Measurements from ENCODE around the gene SPON2. TPM values are rescaled to one million over a fixed set of nuclear protein-coding genes. Genes with fewer than 3 reads are reported as not detected.

Gene SPON2
- 0.88 TPM in 1 of 2 replicates, not detected in the other for total RNA-seq (2014; rRNA removed; shearing (Covaris generic); ENCODE audit: low replicate concordance)

DNA sequence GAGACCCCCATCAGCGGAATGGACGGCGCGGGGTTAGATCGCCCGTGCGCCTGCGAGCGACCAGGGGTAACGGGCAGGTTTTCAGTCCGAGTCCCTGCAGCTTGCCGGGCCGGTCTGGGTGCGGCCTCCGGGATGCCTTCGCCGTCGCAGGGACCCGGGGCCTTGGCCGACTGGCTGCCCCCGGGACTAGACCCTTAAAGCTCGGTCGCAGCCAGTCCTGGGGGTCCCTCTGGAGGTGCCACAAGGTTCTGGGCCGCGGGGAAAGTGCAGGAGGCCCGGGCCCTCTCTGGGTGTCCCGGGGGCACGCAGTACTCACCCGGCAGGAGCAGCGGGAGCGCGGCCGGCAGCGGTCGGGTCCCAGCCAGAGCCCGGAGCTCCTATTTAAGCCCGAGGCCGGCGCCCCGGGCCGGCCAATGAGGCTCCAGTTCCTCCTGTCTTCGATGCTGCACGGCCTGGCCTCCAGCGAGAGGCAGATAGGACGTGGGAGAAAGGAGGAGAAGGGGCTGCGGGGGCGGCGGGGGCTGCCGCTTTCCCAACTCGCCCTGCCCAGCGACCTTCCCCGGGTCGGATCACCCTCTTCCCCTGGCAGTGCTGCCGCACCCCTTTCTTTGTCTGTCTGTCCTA, at the start of gene SPON2:
Gene SPON2, minus strand, starts transcription at position 356 of the 624 bp plus-strand sequence.
- DNase-seq (ENCODE audit: low read depth), result no peak
- in situ Hi-C loops (cut with HindIII; ENCODE audit: low pct_unique_long_range_greater_than_20kb, low sequenced_read_pairs), result no loop called here

DNA sequence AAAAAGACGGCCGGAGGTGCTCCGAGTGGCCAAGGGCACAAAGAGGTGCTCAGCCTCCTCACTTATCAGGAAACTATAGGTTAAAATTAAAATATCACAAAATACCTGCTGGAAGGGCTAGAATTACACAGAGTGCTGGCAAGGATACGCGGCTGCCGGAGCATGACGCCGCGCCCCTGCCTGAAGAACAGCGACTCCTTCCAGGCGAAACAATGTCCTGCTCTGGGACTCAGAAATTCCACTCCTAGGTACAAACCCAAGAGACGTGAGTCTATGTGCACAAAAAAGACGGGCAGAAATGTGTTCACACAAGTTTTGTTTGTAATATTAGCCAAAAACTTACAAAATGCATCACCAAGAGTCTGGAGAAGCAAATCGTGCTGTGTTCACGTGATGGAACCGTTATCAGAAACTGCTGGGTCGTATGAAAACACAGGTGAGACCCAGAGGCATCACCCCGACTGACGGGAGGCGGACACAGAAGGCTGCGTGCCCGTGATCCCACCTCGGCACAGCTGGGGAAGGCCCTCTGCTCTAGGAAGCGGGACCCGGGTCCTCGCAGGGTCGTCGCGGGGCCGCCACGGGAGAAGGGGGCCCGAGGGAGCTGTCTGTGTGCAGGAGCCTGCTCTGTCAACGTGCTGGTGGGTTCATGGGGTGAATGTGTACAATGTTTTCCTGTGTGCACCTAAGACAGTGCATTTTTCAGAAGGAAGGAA, 48.9 kb upstream of the SPON2 start:
- DNase-seq (ENCODE audit: low read depth), result no peak
- in situ Hi-C loops (cut with HindIII; ENCODE audit: low pct_unique_long_range_greater_than_20kb, low sequenced_read_pairs), result no loop called here

DNA sequence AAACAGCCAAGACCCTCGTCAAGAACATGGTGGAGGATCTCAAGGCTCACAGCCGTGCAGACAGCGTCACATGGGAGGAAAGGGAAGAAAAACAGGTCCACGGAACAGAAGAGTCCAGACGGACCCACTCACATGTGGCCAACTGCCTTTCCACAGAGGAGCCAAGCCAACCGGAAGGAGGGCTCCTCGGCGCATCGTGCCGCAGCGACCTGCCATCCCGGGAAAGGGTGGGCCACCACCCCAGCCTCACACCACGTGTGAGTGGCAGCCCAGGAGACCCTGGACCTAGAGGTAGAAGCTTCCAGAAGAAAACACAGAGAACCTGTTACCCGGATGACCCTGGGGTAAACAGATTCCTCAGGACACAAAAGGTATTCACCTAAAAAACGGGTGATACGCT, 48.2 kb upstream of the SPON2 start:
- in situ Hi-C loops (cut with HindIII; ENCODE audit: low pct_unique_long_range_greater_than_20kb, low sequenced_read_pairs), result no loop called here
- DNase-seq (ENCODE audit: low read depth), result no peak

DNA sequence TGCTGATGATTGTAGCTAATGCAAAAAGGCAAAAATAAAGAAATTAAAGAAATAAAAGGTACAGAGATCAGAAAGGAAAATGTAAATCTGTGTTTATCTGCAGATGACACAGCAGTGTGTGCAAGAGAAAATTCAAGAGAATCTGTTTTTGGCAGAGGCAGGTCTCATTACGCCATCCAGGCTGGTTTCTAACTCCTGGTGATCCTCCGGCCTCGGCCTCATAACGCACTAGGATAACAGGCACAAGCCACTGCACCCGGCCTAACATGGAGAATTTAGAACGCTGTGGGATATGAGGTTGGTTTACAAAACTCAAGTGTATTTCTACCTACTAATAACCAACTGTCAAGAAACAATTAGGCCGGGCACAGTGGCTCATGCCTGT, 47.2 kb upstream of the SPON2 start:
- no peak for DNase-seq (ENCODE audit: low read depth)
- in situ Hi-C loops (cut with HindIII; ENCODE audit: low pct_unique_long_range_greater_than_20kb, low sequenced_read_pairs), result no loop called here

DNA sequence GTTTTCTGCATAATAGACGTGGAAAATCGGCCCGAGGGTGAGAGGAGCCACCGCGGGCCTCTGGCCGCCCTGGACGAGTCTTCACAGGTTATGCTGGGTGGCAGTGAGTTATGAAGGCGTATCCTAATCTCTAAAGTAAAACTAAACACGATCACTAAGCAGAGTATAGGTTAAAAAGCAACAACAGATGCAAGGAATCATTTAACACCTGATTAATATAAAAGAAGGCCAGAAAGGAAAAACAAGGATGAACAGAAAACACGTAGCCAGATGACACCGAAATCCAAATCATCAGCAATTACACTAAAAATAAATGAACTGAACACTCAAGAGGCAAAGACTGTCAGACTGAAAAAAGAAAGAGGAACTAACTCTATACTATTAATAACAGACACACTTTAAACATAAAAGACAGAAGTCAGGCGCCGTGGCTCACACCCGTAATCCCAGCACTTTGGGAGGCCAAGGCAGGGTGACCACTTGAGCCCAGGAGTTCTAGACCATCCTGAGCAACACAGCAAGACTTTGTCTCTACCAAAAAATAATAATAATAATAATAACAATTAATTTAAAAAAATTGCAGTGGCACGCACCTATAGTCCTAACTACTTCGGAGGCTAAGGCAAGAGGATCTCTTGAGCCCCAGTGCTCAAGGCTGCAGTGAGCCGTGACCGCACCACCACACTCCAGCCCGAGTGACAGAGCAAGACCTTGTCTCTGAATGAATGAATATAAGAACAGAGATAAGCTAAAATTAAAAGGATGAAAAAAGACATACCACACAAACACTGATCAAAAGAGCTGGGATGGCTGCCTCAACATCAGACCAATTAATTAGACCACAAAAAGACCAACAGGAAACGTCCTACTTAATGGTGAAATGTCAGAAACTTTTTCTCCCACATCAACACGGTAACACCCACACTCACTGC, 46.5 kb upstream of the SPON2 start:
- DNase-seq (ENCODE audit: low read depth), result no peak
- in situ Hi-C loops (cut with HindIII; ENCODE audit: low pct_unique_long_range_greater_than_20kb, low sequenced_read_pairs), result no loop called here

DNA sequence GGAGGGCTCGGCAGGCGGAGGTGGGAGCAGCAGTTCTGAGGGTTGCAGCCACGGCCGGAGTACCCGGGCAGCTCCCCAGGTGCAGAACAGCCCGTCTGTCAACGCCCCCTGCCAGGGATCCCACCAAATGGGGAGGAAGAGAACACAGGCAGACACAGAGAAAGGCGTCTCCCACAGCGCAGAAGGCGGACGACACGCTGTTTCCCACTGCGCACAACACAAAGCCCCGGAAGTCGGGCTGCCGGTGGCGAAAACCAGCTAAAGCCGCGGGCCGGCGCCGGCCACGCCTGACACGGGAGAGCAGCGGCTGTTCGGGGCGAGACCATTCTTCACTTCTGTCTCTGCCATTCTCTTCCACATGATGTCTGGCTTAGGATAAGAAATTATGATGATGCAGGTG, 45.0 kb upstream of the SPON2 start:
- no peak for DNase-seq (ENCODE audit: low read depth)
- in situ Hi-C loops (cut with HindIII; ENCODE audit: low pct_unique_long_range_greater_than_20kb, low sequenced_read_pairs), result no loop called here

DNA sequence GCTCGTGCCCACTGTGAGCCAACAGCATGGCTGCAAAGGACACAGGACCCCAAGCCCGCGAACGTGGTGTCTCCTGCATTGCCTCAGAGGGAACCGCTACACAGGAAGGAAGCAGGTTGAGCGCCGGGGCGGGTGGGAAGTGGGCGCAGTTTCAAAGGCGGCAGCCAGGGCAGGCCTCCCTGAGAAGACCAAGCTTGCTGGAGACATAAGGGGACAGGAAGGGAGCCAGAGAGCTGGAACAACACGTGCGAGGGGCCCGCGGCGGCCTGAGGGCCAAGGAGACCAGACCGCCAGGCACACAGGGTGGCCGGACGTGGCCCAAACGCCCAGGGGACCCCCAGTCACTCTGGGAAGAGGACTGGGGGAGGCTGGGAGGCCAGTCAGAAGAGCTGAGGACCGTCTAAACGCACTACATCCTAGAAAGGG, 44.5 kb upstream of the SPON2 start:
- in situ Hi-C loops (cut with HindIII; ENCODE audit: low pct_unique_long_range_greater_than_20kb, low sequenced_read_pairs), result no loop called here
- no peak for DNase-seq (ENCODE audit: low read depth)

DNA sequence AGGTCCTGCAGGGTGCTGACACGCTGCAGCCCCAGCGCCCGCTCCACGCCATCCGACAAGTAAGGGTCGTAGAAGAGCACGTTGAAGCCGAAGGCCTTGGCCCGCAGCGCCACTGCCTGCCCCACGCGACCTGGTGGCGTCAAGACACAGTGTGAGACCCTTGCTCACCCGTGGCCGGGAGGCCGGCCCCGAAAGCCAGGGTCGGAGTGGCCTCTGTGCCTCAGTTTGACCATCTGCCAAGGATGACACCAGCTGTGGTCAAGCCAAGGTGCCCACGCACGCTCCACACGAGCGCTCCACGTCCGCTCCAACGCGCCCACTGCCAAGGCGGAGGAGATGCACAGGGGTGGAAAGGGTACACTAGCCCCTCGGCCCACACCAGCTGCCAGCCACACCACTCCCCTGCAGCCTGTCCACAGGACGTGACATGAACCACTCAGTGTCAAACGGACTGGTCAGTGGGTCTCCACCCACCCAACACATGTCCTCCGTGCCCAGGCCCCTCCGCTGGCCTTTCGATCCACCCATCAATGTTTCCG, 43.8 kb upstream of the SPON2 start:
- no peak for DNase-seq (ENCODE audit: low read depth)
- in situ Hi-C loops (cut with HindIII; ENCODE audit: low pct_unique_long_range_greater_than_20kb, low sequenced_read_pairs), result no loop called here

DNA sequence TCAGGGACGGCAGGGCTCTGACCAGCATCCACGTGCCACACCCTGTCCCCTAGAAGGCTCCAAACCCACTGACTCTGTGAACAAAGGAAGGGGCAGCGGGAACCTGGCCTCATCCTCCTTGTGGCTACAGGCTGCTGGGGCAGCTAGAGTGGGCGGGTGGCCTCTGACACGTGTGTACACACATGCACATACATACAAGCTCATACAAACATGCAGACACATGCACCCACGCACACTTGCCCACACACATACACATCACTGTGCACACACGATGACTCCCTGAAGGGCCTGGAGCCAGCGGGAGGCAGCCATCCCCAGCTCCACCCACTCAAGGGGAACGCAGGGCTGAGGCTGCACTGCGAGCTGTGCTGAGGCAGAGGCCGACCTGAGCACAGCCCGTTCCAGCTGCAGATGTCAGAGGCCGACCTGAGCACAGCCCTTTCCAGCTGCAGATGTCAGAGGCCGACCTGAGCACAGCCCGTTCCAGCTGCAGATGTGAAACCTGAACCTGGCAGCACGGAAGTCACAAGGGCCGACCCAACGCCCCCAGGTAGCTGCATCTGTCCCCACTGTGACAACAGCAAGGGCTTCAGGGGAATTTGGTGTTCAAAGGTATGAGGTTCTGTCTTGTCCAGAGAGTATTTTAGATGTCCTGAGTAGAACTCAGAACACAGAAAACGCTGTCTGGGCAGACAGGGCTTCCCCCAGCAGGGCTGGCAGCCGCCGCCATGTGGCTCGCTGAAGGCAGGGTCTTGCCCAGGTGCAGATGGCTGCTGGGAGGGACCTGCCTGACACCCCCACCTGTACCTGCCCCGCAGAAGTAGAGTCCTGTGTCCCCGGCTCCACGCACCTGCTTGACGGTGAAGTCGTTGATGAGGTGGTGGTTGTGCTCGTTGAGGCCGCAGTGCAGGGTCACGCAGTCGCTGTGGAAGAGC, 43.0 kb upstream of the SPON2 start:
- in situ Hi-C loops (cut with HindIII; ENCODE audit: low pct_unique_long_range_greater_than_20kb, low sequenced_read_pairs), result no loop called here
- DNase-seq (ENCODE audit: low read depth), result no peak

DNA sequence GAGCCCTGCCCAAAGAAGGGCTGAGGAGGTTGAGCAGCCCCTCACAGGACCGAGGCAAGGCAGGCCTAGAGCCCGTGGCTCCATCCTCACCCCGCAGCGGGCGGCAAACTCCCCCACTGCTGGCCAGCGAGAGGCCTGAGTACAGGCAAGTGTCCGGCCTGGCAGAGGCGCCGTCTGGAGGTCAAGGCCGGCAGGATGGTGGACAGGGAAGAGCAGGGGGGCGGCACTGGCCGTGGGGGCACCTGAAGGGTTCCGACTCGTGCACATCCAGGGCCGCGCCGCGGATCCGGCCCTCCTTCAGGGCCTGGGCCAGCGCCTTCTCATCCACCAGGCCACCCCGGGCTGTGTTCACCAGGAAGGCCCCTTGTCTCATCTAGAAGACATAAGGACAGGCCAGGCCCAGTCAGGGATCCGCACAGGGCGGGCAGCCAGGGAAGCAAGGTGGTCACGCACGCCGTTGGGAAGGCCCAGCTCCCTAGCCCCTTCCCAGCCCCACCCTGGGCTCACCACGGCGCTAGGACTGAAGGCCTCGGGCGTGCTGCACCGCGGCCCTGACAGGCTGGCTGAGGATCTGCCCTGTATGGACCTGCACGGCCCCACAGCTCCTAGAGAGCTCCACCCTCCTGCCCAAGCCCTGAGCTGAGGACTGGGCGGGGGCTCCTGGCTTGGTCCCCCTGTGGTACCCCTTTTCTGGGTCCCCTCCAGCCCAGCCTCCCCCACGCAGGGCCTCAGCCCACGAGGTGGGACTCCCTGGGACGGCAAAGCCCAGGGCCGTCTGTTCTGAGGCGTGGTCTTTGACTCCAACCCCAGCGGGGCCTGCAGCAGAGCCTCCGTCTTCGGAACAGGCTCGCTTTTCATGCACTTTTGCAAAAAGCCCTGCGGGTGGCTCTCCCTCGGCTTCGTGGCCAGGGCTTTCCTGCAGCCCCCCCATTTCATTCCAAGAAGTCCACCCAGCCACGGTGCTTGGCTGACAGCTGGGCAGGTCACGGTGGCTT, 42.0 kb upstream of the SPON2 start:
- in situ Hi-C loops (cut with HindIII; ENCODE audit: low pct_unique_long_range_greater_than_20kb, low sequenced_read_pairs), result no loop called here
- no peak for DNase-seq (ENCODE audit: low read depth)

DNA sequence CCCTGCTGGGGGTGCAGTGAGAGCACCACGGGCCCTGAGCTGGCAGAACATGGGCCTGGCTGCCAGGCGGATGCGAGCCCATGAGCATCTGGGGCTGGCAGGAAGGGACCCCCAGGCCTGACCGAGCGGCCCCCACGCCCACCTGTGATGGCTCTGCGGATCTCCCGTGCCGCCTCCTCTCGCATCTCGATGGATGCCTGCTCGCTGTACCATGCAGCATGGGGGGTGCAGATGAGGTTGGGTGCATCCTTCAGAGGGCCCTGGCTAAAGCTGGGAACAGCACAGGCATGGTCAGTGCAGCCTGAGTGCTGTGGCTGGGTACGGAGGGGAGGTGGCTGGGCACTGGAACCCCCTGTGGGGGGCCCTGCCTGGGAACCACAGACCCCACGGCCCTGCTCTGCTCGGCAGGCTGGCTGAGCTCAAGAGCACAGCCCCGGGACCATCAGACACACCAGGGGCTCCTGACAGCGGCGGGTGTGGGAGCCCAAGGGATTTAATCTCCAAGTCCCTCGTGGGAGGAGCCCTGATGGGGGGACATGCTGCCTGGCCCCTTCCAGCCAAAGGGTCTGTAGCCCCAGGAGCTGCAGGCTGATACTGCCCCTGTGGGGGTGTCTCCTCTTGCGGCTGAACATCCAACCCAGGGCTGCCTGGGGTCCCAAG, 41.1 kb upstream of the SPON2 start:
- no peak for DNase-seq (ENCODE audit: low read depth)
- in situ Hi-C loops (cut with HindIII; ENCODE audit: low pct_unique_long_range_greater_than_20kb, low sequenced_read_pairs), result no loop called here

DNA sequence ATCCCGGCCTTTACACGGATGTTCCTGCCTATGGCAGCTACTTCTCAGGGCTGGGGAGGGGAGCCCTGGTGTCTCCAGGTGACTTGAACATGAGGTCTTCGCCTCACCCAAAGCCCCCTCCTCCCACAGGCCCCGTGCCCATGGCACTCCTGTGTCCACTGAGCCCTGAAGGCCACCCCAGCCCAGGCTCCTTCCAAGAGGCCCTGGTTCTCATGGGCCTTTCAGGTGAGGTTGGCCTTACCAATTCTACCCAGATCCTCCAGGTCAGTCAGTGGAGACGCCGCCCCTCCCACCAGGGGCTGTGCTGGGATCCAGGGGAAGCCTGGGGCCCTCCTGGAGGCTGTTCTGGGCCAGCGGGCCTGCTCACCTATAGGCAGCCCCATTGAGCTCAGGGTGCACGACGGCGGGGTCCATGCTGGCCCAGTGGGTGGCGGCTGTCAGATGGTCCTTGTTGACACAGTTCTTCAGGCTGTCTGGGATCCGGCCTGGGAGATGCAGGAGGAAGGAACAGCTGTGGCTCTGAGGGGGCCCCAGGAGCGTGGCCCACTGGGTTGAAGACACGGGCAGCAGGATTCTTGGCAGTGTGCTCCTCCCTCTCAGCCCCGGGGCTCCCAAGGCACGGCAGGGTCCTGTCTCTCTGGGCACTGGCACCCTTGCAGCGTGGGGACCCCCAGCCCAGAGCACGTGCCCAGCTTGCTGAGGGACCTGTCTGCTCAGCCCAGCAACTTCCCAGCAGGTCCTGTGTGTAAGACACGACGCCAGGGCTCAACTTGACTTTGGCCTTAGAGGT, 40.4 kb upstream of the SPON2 start:
- no peak for DNase-seq (ENCODE audit: low read depth)
- in situ Hi-C loops (cut with HindIII; ENCODE audit: low pct_unique_long_range_greater_than_20kb, low sequenced_read_pairs), result no loop called here

DNA sequence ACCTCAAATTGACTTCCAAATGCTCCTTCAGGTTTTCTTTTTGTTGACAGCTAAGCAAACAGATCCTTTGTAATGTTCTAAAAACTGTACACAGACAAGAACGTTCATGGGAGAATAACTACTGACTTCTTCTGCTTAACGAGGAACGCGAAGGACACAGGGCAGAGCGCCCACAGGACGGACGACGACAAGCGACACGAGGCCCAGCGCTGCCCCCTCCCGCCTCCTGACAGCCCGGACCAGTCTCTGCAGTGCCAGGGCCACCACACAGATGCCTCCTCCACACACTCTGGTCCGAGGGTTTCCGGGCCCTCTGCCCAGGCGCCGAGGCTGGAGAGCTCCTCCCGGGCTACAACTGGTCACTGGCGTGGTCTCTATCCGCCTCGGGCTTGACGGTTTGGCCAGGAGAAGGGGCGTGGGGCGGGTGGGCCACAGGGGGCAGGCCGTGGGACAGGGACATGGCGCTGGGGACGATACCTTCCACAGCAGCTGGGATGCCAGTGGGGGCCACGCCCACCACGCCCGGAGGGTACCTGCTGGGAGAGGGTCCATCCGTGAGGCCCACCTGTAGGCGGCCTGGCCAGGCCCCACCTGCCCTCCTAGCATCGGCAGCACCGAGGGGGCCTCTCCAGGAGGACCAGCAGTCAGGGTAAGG, 39.6 kb upstream of the SPON2 start:
- no peak for DNase-seq (ENCODE audit: low read depth)
- in situ Hi-C loops (cut with HindIII; ENCODE audit: low pct_unique_long_range_greater_than_20kb, low sequenced_read_pairs), result no loop called here

DNA sequence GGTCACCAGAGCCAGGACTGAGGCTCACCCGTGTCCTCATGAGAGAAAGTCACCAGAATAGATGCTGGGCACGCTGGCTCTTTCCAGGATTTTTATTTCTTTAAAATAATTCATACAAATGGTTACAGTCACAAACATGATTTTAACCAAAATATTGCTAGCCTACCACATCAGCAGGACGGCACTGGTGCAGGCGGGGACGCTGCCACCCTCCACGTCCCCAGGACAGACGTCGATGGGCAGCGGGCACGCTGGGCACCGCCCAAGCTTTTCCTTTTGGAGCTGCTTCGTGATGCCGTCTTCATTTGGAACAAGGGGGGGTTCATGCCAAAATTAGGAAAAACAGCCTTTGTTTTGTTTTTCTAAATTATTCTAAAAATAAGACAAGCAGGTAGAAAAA, 39.0 kb upstream of the SPON2 start:
- in situ Hi-C loops (cut with HindIII; ENCODE audit: low pct_unique_long_range_greater_than_20kb, low sequenced_read_pairs), result no loop called here

DNA sequence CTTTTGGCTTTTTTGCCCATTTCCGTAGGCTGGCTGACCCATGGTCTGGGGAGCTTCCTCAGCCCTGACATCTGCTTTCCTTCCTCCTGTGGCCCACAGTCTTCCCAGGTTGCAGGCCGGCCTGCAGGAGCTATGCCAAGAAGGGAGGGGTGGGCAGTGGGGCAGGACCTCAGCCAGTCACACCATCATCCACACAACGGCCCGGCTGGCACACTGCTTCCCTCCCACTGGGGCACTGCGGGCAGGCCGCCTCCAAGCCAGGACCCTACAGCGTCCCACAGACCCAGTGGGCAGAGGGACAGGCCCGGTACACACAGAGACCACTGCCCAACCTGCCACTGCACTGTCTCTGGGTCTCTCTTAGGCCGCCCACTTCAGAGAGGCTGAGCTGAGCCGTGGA, 38.6 kb upstream of the SPON2 start:
- DNase-seq (ENCODE audit: low read depth), result no peak
- in situ Hi-C loops (cut with HindIII; ENCODE audit: low pct_unique_long_range_greater_than_20kb, low sequenced_read_pairs), result no loop called here

More for the DNA sequence above, 39.0 kb upstream of the SPON2 start:
- DNase-seq (ENCODE audit: low read depth), result no peak
